Endothelial cell of umbilical vein (primary cell): Measurements from ENCODE around the gene GLRA1. TPM values are rescaled to one million over a fixed set of nuclear protein-coding genes. Genes with fewer than 3 reads are reported as not detected.
"Not testable (repeated sequence)": the region's sequence is repeated elsewhere in the genome, so short reads cannot be mapped to it uniquely, and the experiment has no call there.

Source experiments
- BruUV-seq: library from RNA; stranded (reverse); fragments of 400-500 nt; replicated peaks from 2 replicates; lab custom pipeline; 2021; lab: Mats Ljungman, UMichigan
- CTCF ChIA-PET: fragments of 300-600, 350-600 bp; sonication (Branson Sonifier 250); formaldehyde crosslinking; loops from one replicate; lab custom pipeline; 2021; ENCODE audit warnings: antibody characterized with exemption, inconsistent platforms; lab: Charles Lee
- POLR2A ChIA-PET: fragments of 300-600, 350-600 bp; sonication (Branson Sonifier 250); formaldehyde crosslinking; loops from one replicate; lab custom pipeline; 2021; ENCODE audit warnings: antibody characterized with exemption, inconsistent platforms; lab: Charles Lee
- DNase-seq: peaks from one replicate; pipeline ENCODE4 v3.0.0-alpha.2; 2011; ENCODE audit warnings: low read depth, low spot score
- FAIRE-seq: peaks from 2 replicates; lab custom pipeline; 2011; peaks lifted over from hg19 to GRCh38; lab: Jason Lieb, UNC
- H2AFZ ChIP-seq: 2 replicates; pipeline ENCODE4 v1.6.0; 2012; ENCODE audit warnings: low read depth, low read length, control low read depth, inconsistent platforms
- H3K27ac ChIP-seq: 2 replicates; pipeline ENCODE4 v1.5.1; 2011; ENCODE audit warnings: low read depth, mild to moderate bottlenecking, control low read depth, low read length, moderate library complexity; ENCODE audit not compliant: insufficient read depth
- H3K27me3 ChIP-seq, 2 experiments: 2 replicates each; pipeline versions ENCODE4 v1.6.0 to v1.6.1; 2011; ENCODE audit warnings: low read length in 2 of 2, mixed read lengths in 1 of 2; ENCODE audit not compliant: control insufficient read depth in 2 of 2, insufficient read depth in 2 of 2
- H3K36me3 ChIP-seq, 2 experiments: 2 replicates in 1 of 2; 3 replicates in 1 of 2; pipeline ENCODE4 v1.5.1; 2011; ENCODE audit warnings: low read length in 2 of 2, mild to moderate bottlenecking in 1 of 2, moderate library complexity in 1 of 2; ENCODE audit not compliant: control insufficient read depth in 2 of 2, insufficient read depth in 2 of 2; ENCODE audit errors: extremely low read depth in 1 of 2
- H3K4me1 ChIP-seq: 3 replicates; pipeline ENCODE4 v1.5.1; 2011; ENCODE audit warnings: mild to moderate bottlenecking, low read length; ENCODE audit not compliant: control insufficient read depth, insufficient read depth; ENCODE audit errors: extremely low read depth
- H3K4me2 ChIP-seq: 2 replicates; pipeline ENCODE4 v1.6.1; 2011; ENCODE audit warnings: low read length, control low read depth, mixed read lengths; ENCODE audit not compliant: insufficient read depth
- H3K4me3 ChIP-seq, 3 experiments: fragments of 200-600 bp in 1 of 3; sonication (generic), shearing (Covaris generic) in 1 of 3; replicated peaks in 1 of 3; 2 replicates each; pipeline ENCODE4 v1.5.1; 2011 to 2016; ENCODE audit warnings: control low read depth in 3 of 3, low read length in 3 of 3, mild to moderate bottlenecking in 2 of 3, inconsistent platforms in 1 of 3, low read depth in 1 of 3, moderate library complexity in 1 of 3; ENCODE audit not compliant: insufficient read depth in 1 of 3
- H3K79me2 ChIP-seq: 2 replicates; pipeline ENCODE4 v1.6.0; 2012; ENCODE audit warnings: low read length, inconsistent platforms; ENCODE audit not compliant: control insufficient read depth, insufficient read depth
- H3K9ac ChIP-seq: replicated peaks from 2 replicates; pipeline ENCODE3; 2011; ENCODE audit warnings: low read length, control low read depth; ENCODE audit not compliant: insufficient read depth; ENCODE audit errors: extremely low read depth
- H3K9me1 ChIP-seq: replicated peaks from 3 replicates; pipeline ENCODE4 v1.6.0; 2011; ENCODE audit warnings: mild to moderate bottlenecking, low read length; ENCODE audit not compliant: control insufficient read depth, insufficient read depth; ENCODE audit errors: extremely low read depth
- H3K9me3 ChIP-seq: replicated peaks from 2 replicates; pipeline ENCODE4 v1.5.1; 2012; ENCODE audit warnings: low read length, inconsistent platforms; ENCODE audit not compliant: control insufficient read depth, insufficient read depth
- H4K20me1 ChIP-seq: replicated peaks from 2 replicates; pipeline ENCODE3; 2011; ENCODE audit warnings: mild to moderate bottlenecking, low read length; ENCODE audit not compliant: control insufficient read depth, insufficient read depth; ENCODE audit errors: extremely low read depth
- CTCF ChIP-seq, 2 donors: IDR thresholded peaks; 1 replicate in 1 of 2; 2 replicates in 1 of 2; pipeline ENCODE4 v1.5.1; 2011; ENCODE audit warnings: low read length in 2 of 2, mild to moderate bottlenecking in 2 of 2, moderate library complexity in 2 of 2, control low read depth in 1 of 2, inconsistent platforms in 1 of 2, low read depth in 1 of 2; ENCODE audit not compliant: insufficient read depth in 1 of 2; ENCODE audit errors: extremely low read depth in 1 of 2
- EZH2 ChIP-seq: IDR thresholded peaks from 2 replicates; pipeline ENCODE4 v1.6.1; 2012; ENCODE audit warnings: borderline replicate concordance, low read depth, mild to moderate bottlenecking, moderate library complexity, low read length, inconsistent platforms; ENCODE audit not compliant: severe bottlenecking
- FOS ChIP-seq: IDR thresholded peaks from 2 replicates; pipeline ENCODE4 v1.6.1; 2011; ENCODE audit warnings: mild to moderate bottlenecking, low read length, moderate library complexity, borderline replicate concordance; ENCODE audit not compliant: insufficient read depth
- GATA2 ChIP-seq: IDR thresholded peaks from 2 replicates; pipeline ENCODE4 v1.7.0; 2011; ENCODE audit warnings: low read depth, mild to moderate bottlenecking, moderate library complexity, mixed read lengths, low read length; ENCODE audit not compliant: insufficient read length, insufficient read depth
- JUN ChIP-seq: IDR thresholded peaks from 2 replicates; pipeline ENCODE4 v1.6.1; 2011; ENCODE audit warnings: borderline replicate concordance, low read depth; ENCODE audit not compliant: insufficient read length, insufficient read depth
- MAX ChIP-seq: IDR thresholded peaks from 2 replicates; pipeline ENCODE4 v1.6.1; 2011; ENCODE audit not compliant: insufficient read depth, insufficient read length
- MYC ChIP-seq: IDR thresholded peaks from one replicate; pipeline ENCODE4 v1.6.1; 2011; ENCODE audit warnings: mild to moderate bottlenecking, low read depth, low read length
- POLR2A ChIP-seq: IDR thresholded peaks from 2 replicates; pipeline ENCODE4 v1.6.1; 2012; ENCODE audit warnings: low read depth, mild to moderate bottlenecking, control low read depth, low read length
- POLR2AphosphoS5 ChIP-seq: IDR thresholded peaks from 2 replicates; pipeline ENCODE4 v1.6.1; 2012; ENCODE audit warnings: low read depth, mild to moderate bottlenecking, control low read depth, low read length, moderate library complexity; ENCODE audit not compliant: insufficient read depth
- dilution Hi-C: fragments of 300-500 bp; cut with MboI; formaldehyde crosslinking; loops from one replicate; pipeline ENCODE4 v1.15.0; 2019; ENCODE audit warnings: low sequenced_read_pairs; ENCODE audit not compliant: extremely low pct_ligation_motif_present
- intact Hi-C: fragments of 100-400 bp; cut with micrococcal nuclease; formaldehyde crosslinking; loops from one replicate; pipeline ENCODE4 v1.10.0; 2022
- polyA plus RNA-seq, 4 experiments: library from polyadenylated mRNA; depleted of rRNA in 3 of 4; stranded (reverse) in 3 of 4; unstranded in 1 of 4; fragments of >200 nt; gene quantifications; 2 replicates each; pipeline versions ENCODE4 v1.2.1 to v1.2.3, GENCODE V29; 2011 to 2012; ENCODE audit warnings: missing spikeins in 1 of 4
- total RNA-seq: library from RNA; stranded (reverse); gene quantifications from 2 replicates; pipeline ENCODE4 v1.2.3, GENCODE V29; 2021

The GLRA1 gene
- total and polyA plus RNA-seq, 2 donors (not counting 3 experiments of a cell fraction or from before 2014, with no cell fraction given): not detected

- intact Hi-C loops (no loop called here), dilution Hi-C loops (no loop called here)
- Histone ChIP-seq H3K27ac (no peak overlapping the region), H3K79me2 (no peaks in the 10 kb centered on the region), H3K36me3 (no peaks in the 10 kb centered on the region), H2AFZ (no peak overlapping the region), H3K9ac (no peak overlapping the region), H4K20me1 (no peaks in the 10 kb centered on the region), H3K4me1 (no peaks in the 10 kb centered on the region), H3K27me3 (no peaks in the 10 kb centered on the region), H3K4me2 (no peak overlapping the region), H3K9me1 (no peaks in the 10 kb centered on the region), H3K9me3 (no peaks in the 10 kb centered on the region), H3K4me3 (no peak overlapping the region)
- no peak for DNase-seq
- POLR2A ChIA-PET: no interaction called here
- CTCF ChIA-PET: interaction anchor here (1.0 kb wide), 1 partner anchor 9 kb away, joined by 3 read pairs; no protein-coding TSS in a partner anchor
- no TSS peak for BruUV-seq
- FAIRE-seq: no peak
- TF ChIP-seq MAX: no peak
- TF ChIP-seq EZH2: no peak
- no peak for TF ChIP-seq GATA2
- TF ChIP-seq MYC: no peak
- TF ChIP-seq POLR2AphosphoS5: no peak
- no peak for TF ChIP-seq CTCF (IDR thresholded peaks at IDR 0.05; ENCODE audit: extremely low read depth in 1 of 2, insufficient read depth in 1 of 2, low read depth in 1 of 2, low read length in 2 of 2)
- no peak for TF ChIP-seq FOS
- TF ChIP-seq JUN: no peak
- TF ChIP-seq POLR2A: no peak
Measured at GRCh38 chr5:151862811-151863472, 61.7 kb downstream of the GLRA1 start.

GRCh38 chr5:151860867-151861266, 63.8 kb downstream of the GLRA1 start:
- CTCF ChIA-PET, H3K4me1 ChIP-seq, H3K4me3 ChIP-seq, BruUV-seq, FAIRE-seq, H3K79me2 ChIP-seq, H3K27me3 ChIP-seq, H4K20me1 ChIP-seq, H3K9me1 ChIP-seq, DNase-seq, H2AFZ ChIP-seq, intact Hi-C loops, dilution Hi-C loops, POLR2A ChIA-PET, H3K9me3 ChIP-seq, H3K36me3 ChIP-seq, H3K9ac ChIP-seq, H3K4me2 ChIP-seq, H3K27ac ChIP-seq: not testable (repeated sequence)
